Testis (tissue), 3 donors: Measurements from ENCODE around the gene CMTM8. TPM values are rescaled to one million over a fixed set of nuclear protein-coding genes. Genes with fewer than 3 reads are reported as not detected.

Experiments
- DNase-seq: peaks from one replicate; pipeline ENCODE4 v3.0.0-alpha.2; 2019
- H3K27ac ChIP-seq, 2 donors: fragments of 200-600 bp; sonication (generic); one replicate each; pipeline ENCODE4 v1.5.1; 2019
- H3K27me3 ChIP-seq: fragments of 200-600 bp; sonication (generic); one replicate; pipeline ENCODE4 v1.5.1; 2019
- H3K36me3 ChIP-seq: fragments of 200-600 bp; sonication (generic); one replicate; pipeline ENCODE4 v1.5.1; 2017; ENCODE audit warnings: low read depth; ENCODE audit errors: missing control alignments
- H3K4me1 ChIP-seq: fragments of 200-600 bp; sonication (generic); one replicate; pipeline ENCODE4 v1.5.1; 2019
- H3K4me3 ChIP-seq, 2 donors: fragments of 200-600 bp; sonication (generic); one replicate each; pipeline ENCODE4 v1.5.1; 2017 to 2019
- H3K9me3 ChIP-seq: fragments of 200-600 bp; sonication (generic); one replicate; pipeline ENCODE4 v1.5.1; 2017
- POLR2A ChIP-seq: fragments of 450-650 bp; IDR thresholded peaks from one replicate; pipeline ENCODE4 v1.6.1; 2017; ENCODE audit warnings: antibody characterized with exemption, mild to moderate bottlenecking, moderate library complexity
- WGBS, 2 donors: methylation state at CpG; one replicate each; pipeline ENCODE4 v1.1.5; 2018; 5-methylcytosine and 5-hydroxymethylcytosine counted together
- intact Hi-C: fragments of 100-400 bp; cut with DNase I; formaldehyde crosslinking; loops from one replicate; pipeline ENCODE4 v1.15.1; 2023; ENCODE audit warnings: low total_unique reads
- polyA plus RNA-seq: library from polyadenylated mRNA; stranded (reverse); fragments of 350-450 nt; fragmentation: Illumina TruSeq; extraction: RNeasy Lipid Tissue Mini Kit (QIAGEN cat#74804); gene quantifications from one replicate; pipeline ENCODE4 v1.2.3, GENCODE V29; 2014; ENCODE audit warnings: low read depth, low replicate concordance; ENCODE audit not compliant: insufficient read depth
- total RNA-seq, 2 donors: library from RNA; depleted of rRNA; stranded (reverse); fragments of >200 nt; gene quantifications; one replicate each; pipeline ENCODE4 v1.2.3, GENCODE V29; 2016
- TF ChIP-seq, protein P1 (sequence below), 3 experiments: fragments of 450-650 bp in 2 of 3; fragments of 200-600 bp in 1 of 3; sonication (generic) in 1 of 3; IDR thresholded peaks; one replicate each; pipeline ENCODE4 v1.5.1; 2016 to 2019; ENCODE audit warnings: antibody characterized with exemption in 3 of 3, mild to moderate bottlenecking in 2 of 3, moderate library complexity in 1 of 3

The CMTM8 gene
- total and polyA plus RNA-seq, 3 donors from 2014 or later: 1.8 to 6.8 (median 2.5) TPM

DNA sequence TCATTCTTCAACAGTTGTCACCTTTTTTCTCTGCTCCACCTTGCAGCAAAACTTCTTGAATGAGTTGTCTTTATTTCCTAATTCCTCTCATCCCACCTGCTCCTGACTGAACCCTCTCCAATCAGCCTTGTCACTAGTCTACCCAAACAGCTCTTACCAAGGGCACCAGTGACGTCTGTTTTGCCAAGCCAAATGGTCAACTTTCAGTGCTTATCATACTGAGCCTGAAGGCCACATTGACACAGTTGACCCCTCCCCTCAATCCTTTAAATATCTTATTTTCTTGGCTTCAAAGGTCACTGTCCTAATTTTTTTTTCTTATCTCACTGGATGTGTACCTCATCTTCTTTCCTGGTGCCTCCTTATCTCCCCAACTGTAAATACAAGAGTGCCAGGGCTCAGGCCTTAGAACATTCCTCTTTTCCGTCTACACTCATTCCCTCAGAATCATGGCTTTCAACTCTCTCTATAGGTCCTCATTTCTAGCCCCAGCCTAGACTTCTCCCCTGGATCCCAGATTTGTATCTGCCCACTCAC, 43.2 kb downstream of the CMTM8 start:
- H3K36me3 ChIP-seq: no peaks in the 10 kb centered on the region
- no peaks in the 10 kb centered on the region for H3K27me3 ChIP-seq
- intact Hi-C loops: no loop called here
- DNase-seq: no peak
- TF ChIP-seq, protein P1, sequence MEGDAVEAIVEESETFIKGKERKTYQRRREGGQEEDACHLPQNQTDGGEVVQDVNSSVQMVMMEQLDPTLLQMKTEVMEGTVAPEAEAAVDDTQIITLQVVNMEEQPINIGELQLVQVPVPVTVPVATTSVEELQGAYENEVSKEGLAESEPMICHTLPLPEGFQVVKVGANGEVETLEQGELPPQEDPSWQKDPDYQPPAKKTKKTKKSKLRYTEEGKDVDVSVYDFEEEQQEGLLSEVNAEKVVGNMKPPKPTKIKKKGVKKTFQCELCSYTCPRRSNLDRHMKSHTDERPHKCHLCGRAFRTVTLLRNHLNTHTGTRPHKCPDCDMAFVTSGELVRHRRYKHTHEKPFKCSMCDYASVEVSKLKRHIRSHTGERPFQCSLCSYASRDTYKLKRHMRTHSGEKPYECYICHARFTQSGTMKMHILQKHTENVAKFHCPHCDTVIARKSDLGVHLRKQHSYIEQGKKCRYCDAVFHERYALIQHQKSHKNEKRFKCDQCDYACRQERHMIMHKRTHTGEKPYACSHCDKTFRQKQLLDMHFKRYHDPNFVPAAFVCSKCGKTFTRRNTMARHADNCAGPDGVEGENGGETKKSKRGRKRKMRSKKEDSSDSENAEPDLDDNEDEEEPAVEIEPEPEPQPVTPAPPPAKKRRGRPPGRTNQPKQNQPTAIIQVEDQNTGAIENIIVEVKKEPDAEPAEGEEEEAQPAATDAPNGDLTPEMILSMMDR (IDR thresholded peaks at IDR 0.05): no peak
- TF ChIP-seq POLR2A: no peak
- no peak overlapping the region for H3K4me3 ChIP-seq
- no peak overlapping the region for H3K27ac ChIP-seq
- H3K9me3 ChIP-seq: no peaks in the 10 kb centered on the region
- no peaks in the 10 kb centered on the region for H3K4me1 ChIP-seq
- 82 to 84% methylated on average over 2 of the region's 2 CpGs for WGBS, 2 donors

DNA sequence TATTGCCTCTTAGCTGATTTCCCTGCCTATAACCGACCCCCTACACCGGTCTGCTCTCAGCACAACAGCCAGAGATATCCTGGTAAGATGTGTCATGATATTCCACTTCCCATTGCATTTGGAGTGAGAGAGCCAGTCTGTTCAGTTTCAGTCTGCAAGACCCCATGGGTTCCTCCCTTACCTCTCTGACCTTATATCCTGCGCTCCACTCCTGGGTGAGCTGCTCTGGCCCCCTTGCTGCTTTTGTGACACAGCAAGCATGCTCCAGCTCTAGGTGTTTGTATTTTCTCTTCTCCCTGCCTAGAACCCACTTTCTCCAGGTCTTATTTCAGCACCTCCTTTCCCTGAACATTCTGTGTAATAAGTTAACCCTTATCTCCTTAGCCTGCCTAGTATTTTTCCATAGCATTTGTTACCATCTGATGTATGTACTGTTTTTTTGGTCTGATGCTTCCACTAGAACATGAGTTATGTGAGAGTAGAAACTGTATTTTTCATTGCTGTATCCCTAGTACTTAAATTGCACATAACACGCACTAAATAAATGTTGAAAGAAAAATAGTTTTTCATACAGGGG, 44.2 kb downstream of the CMTM8 start:
- Histone ChIP-seq H3K4me1 (no peaks in the 10 kb centered on the region), H3K27ac (no peak overlapping the region), H3K36me3 (no peaks in the 10 kb centered on the region), H3K4me3 (no peak overlapping the region), H3K9me3 (no peaks in the 10 kb centered on the region), H3K27me3 (no peaks in the 10 kb centered on the region)
- no peak for DNase-seq
- intact Hi-C loops: no loop called here
- no peak for TF ChIP-seq POLR2A
- TF ChIP-seq, protein P1 (IDR thresholded peaks at IDR 0.05): no peak
- WGBS, 2 donors: 73 to 90% methylated on average over 4 of the region's 4 CpGs

DNA sequence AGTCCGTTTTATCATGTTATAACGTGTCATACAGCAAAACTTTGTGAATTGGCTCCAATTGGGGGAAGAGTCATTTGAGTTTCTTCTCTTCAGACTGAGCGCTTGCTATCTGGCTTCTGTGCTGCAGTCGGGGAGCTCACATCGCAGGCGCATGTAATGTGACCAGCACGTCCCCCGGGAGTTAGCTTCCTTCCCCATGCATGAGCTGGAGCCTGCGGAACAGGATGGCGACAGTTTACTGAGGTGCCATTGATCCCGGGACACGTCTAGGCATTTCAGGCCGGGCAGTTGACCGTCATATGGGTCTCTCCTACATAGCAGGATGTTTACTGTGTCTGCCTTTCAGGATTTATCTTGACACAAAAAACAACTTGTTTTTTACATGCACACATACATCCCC, 44.8 kb downstream of the CMTM8 start:
- 58 to 70% methylated on average over 14 of the region's 14 CpGs for WGBS, 2 donors
- H3K27me3 ChIP-seq: no peaks in the 10 kb centered on the region
- no peak for DNase-seq
- H3K36me3 ChIP-seq: no peaks in the 10 kb centered on the region
- intact Hi-C loops: no loop called here
- no peak overlapping the region for H3K27ac ChIP-seq
- no peaks in the 10 kb centered on the region for H3K4me1 ChIP-seq
- H3K9me3 ChIP-seq: no peaks in the 10 kb centered on the region
- no peak for TF ChIP-seq POLR2A
- TF ChIP-seq, protein P1 (IDR thresholded peaks at IDR 0.05): no peak
- no peak overlapping the region for H3K4me3 ChIP-seq

DNA sequence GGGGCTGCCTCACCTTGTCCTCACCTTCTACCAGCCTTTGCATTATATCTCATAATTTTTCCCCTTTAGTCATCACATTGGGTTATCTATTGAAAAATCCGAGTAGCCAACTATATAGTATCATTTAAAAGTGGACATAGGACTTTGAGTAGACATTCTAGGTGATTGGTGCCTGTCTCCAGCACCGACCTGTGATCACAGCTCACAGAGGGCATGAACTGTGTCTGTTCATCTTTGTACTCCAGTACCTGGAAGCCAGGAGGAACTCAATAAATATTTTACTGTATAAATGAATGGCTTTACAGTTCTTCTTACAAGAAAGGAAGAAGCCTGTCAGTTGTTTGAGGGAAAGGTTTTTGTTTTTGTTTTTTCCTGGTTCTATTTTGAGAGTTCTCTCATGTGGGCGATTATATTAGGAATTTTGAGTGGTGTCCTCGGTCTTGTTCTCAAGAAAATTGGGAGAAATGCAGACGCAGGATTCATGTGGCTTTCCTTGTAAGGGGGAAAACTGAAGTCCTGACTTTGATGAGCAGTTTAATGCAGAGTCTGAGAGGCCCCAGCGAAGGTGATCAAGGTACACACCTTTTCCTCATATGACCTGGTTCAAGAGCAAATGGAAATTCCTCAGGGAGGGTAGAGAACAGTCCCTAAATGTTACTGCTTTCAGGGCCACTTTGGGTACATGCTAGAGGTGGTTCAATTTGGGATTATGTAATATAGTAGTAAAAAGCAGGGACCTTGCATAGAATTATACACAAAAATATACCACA, 46.1 kb downstream of the CMTM8 start:
- H3K27ac ChIP-seq: no peak overlapping the region
- intact Hi-C loops: no loop called here
- no peak for DNase-seq
- H3K4me3 ChIP-seq: no peak overlapping the region
- H3K27me3 ChIP-seq: no peaks in the 10 kb centered on the region
- H3K36me3 ChIP-seq: no peaks in the 10 kb centered on the region
- H3K4me1 ChIP-seq: no peaks in the 10 kb centered on the region
- WGBS, 2 donors: 78 to 91% methylated on average over 6 of the region's 6 CpGs
- H3K9me3 ChIP-seq: no peaks in the 10 kb centered on the region
- TF ChIP-seq, protein P1 (IDR thresholded peaks at IDR 0.05): no peak
- no peak for TF ChIP-seq POLR2A
